K562 (cell line): ENCODE results near the gene COL4A4. TPM values are rescaled to one million over a fixed set of nuclear protein-coding genes. Genes with fewer than 3 reads are reported as not detected.

ENCODE experiments used
- ATAC-seq: fragments of 200-7000 bp; cut with Tn5 transposase; 3 replicates; pipeline ENCODE4 v1.9.1; 2020; ENCODE audit warnings: moderate library complexity
- BruUV-seq: library from RNA; stranded (reverse); fragments of 400-500 nt; replicated peaks from 2 replicates; lab custom pipeline; 2021; lab: Mats Ljungman, UMichigan
- CTCF ChIA-PET: fragments of 300-600 bp; formaldehyde crosslinking; extraction: SDS; loops from one replicate; lab custom pipeline; 2021; ENCODE audit warnings: low intra/inter-chr PET ratio; lab: Yijun Ruan, JAX
- POLR2A ChIA-PET: fragments of 300-600, 350-650 bp; sonication (Branson Sonifier 250); formaldehyde crosslinking; extraction: SDS; loops from one replicate; lab custom pipeline; 2021; ENCODE audit warnings: antibody characterized with exemption, inconsistent platforms; lab: Yijun Ruan, JAX
- DNase-seq, 4 experiments: peaks; one replicate each; pipeline versions ENCODE4 v3.0.0 to v3.0.0-alpha.2; 2011 to 2018; ENCODE audit warnings: low spot score in 3 of 4, mixed read lengths in 3 of 4; ENCODE audit errors: extremely low read depth in 1 of 4
- FAIRE-seq: peaks from 2 replicates; lab custom pipeline; 2011; peaks lifted over from hg19 to GRCh38; lab: Jason Lieb, UNC
- H2AFZ ChIP-seq: 2 replicates; pipeline ENCODE4 v1.6.0; 2011; ENCODE audit warnings: low read depth, low read length, control low read depth, inconsistent platforms
- H3K27ac ChIP-seq: fragments of 200-600 bp; 3 replicates; pipeline ENCODE4 v1.8.0; 2011; ENCODE audit warnings: low read depth, mild to moderate bottlenecking, control low read depth, inconsistent platforms, low read length, moderate library complexity, mixed read lengths; ENCODE audit errors: extremely low read depth
- H3K27me3 ChIP-seq, 2 experiments: fragments of 300-600 bp in 1 of 2; 2 replicates in 1 of 2; 3 replicates in 1 of 2; pipeline versions ENCODE4 v1.6.0 to v1.8.0; 2011; ENCODE audit warnings: inconsistent platforms in 2 of 2, low read length in 2 of 2, mild to moderate bottlenecking in 1 of 2, mixed read lengths in 1 of 2, moderate library complexity in 1 of 2; ENCODE audit not compliant: control insufficient read depth in 2 of 2, insufficient read depth in 2 of 2
- H3K36me3 ChIP-seq: fragments of 300-600 bp; 3 replicates; pipeline ENCODE4 v1.8.0; 2011; ENCODE audit warnings: mild to moderate bottlenecking, low read length, inconsistent platforms; ENCODE audit not compliant: control insufficient read depth, insufficient read depth
- H3K4me1 ChIP-seq, 2 experiments: fragments of 200-600 bp in 1 of 2; replicated peaks in 1 of 2; 2 replicates in 1 of 2; 3 replicates in 1 of 2; pipeline versions ENCODE4 v1.5.1 to v1.8.0; 2011; ENCODE audit warnings: inconsistent platforms in 2 of 2, low read length in 2 of 2, mild to moderate bottlenecking in 1 of 2, mixed read lengths in 1 of 2, moderate library complexity in 1 of 2; ENCODE audit not compliant: control insufficient read depth in 2 of 2, insufficient read depth in 2 of 2
- H3K4me2 ChIP-seq: 2 replicates; pipeline ENCODE4 v1.6.1; 2011; ENCODE audit warnings: low read length, control low read depth, inconsistent platforms, mixed read lengths; ENCODE audit not compliant: insufficient read depth
- H3K4me3 ChIP-seq: fragments of 200-600 bp; sonication (generic), shearing (Covaris generic); 2 replicates; pipeline ENCODE4 v1.5.1; 2016; ENCODE audit warnings: control low read depth, inconsistent platforms
- H3K79me2 ChIP-seq: fragments of 200-600 bp; 3 replicates; pipeline ENCODE4 v1.8.0; 2011; ENCODE audit warnings: low read length, inconsistent platforms; ENCODE audit not compliant: control insufficient read depth, insufficient read depth
- H3K9ac ChIP-seq, 2 experiments: 2 replicates each; pipeline versions ENCODE4 v1.6.0 to v1.6.1; 2011; ENCODE audit warnings: low read depth in 2 of 2, low read length in 2 of 2, control low read depth in 1 of 2, inconsistent platforms in 1 of 2, mild to moderate bottlenecking in 1 of 2, mixed read lengths in 1 of 2; ENCODE audit not compliant: insufficient read depth in 1 of 2
- H3K9me1 ChIP-seq: one replicate; pipeline ENCODE4 v1.6.0; 2011; ENCODE audit warnings: inconsistent platforms, mild to moderate bottlenecking, low read length, moderate library complexity; ENCODE audit not compliant: control insufficient read depth, insufficient read depth
- H3K9me3 ChIP-seq: replicated peaks from 2 replicates; pipeline ENCODE4 v1.5.1; 2011; ENCODE audit warnings: low read depth, low read length, inconsistent platforms; ENCODE audit not compliant: control insufficient read depth, insufficient read depth
- H4K20me1 ChIP-seq: replicated peaks from 2 replicates; pipeline ENCODE4 v1.6.1; 2011; ENCODE audit warnings: low read length, inconsistent platforms, mixed read lengths; ENCODE audit not compliant: control insufficient read depth, insufficient read depth
- CREB3L1 ChIP-seq: fragments of 450-650 bp; IDR thresholded peaks from 2 replicates; pipeline ENCODE4 v1.6.1; 2014; ENCODE audit warnings: low read depth, mild to moderate bottlenecking, moderate library complexity, borderline replicate concordance
- MCM7 ChIP-seq, 2 experiments: fragments of 450-650 bp; IDR thresholded peaks; 2 replicates each; pipeline ENCODE4 v1.6.1; 2016 to 2018
- SIRT6 ChIP-seq: IDR thresholded peaks from one replicate; pipeline ENCODE4 v1.6.1; 2012; ENCODE audit warnings: low read depth, mild to moderate bottlenecking, control low read depth, inconsistent platforms, low read length, moderate library complexity
- SRSF7 ChIP-seq: fragments of 200-400 bp; formaldehyde crosslinking; optimal IDR thresholded peaks from 2 replicates; pipeline ENCODE3; 2017; ENCODE audit warnings: mild to moderate bottlenecking, low read depth, low read length
- ZHX1 ChIP-seq: fragments of 150-350 bp; conservative IDR thresholded peaks from 2 replicates; pipeline ENCODE4 v1.6.1; 2014; ENCODE audit warnings: low read length
- ZNF232 ChIP-seq: sonication (generic); formaldehyde crosslinking; IDR thresholded peaks from 2 replicates; pipeline ENCODE4 v1.8.0; 2022; ENCODE audit warnings: mild to moderate bottlenecking, missing genetic modification reagents
- ZNF511 ChIP-seq: sonication (generic); formaldehyde crosslinking; IDR thresholded peaks from 2 replicates; pipeline ENCODE4 v1.8.0; 2022; ENCODE audit warnings: mild to moderate bottlenecking, missing genetic modification reagents
- WGBS: fragments of 100-300 bp; shearing (Covaris generic); methylation state at CpG from one replicate; pipeline ENCODE4 v1.1.6; 2016; ENCODE audit warnings: low coverage, mixed read lengths; ENCODE audit not compliant: insufficient coverage; ENCODE audit errors: missing lambda C conversion rate; 5-methylcytosine and 5-hydroxymethylcytosine counted together
- in situ Hi-C: fragments of 300-500 bp; cut with MboI; formaldehyde crosslinking; loops from 4 replicates; pipeline ENCODE4 v1.15.0; 2018; ENCODE audit warnings: inconsistent platforms, mixed read lengths
- intact Hi-C: fragments of 100-400 bp; cut with micrococcal nuclease; formaldehyde crosslinking; loops from 2 replicates; pipeline ENCODE4 v1.14.2; 2022
- polyA plus RNA-seq, 8 experiments: library from polyadenylated mRNA; depleted of rRNA in 4 of 8; stranded (reverse) in 5 of 8; unstranded in 3 of 8; fragments of >200 nt; fragmentation: Nextera tagmentation in 2 of 8; fragmentation: Illumina TruSeq in 1 of 8; extraction: Ambion mirVana in 2 of 8; extraction: Trizol in 1 of 8; gene quantifications; 2 replicates each; pipeline versions ENCODE4 v1.2.1 to v1.2.3, GENCODE V29; 2011 to 2014; ENCODE audit warnings: inconsistent platforms in 1 of 8, missing spikeins in 1 of 8
- total RNA-seq, 7 experiments: library from RNA; depleted of rRNA in 6 of 7; stranded (reverse); fragments of >200 nt in 6 of 7; fragmentation: Illumina TruSeq in 2 of 7; extraction: Trizol in 2 of 7; gene quantifications; 2 replicates each; pipeline versions ENCODE4 v1.2.1 to v1.2.3, GENCODE V29; 2011 to 2021; ENCODE audit warnings: low replicate concordance in 1 of 7

COL4A4 gene
- total and polyA plus RNA-seq, 9 of the 15 experiments (the other 6 are each of a cell fraction or from before 2014, with no cell fraction given), result under 0.01 to 0.01 TPM; not detected in 7

- TF ChIP-seq ZNF232 (CRISPR knock-in tag) (no peak), MCM7 (IDR thresholded peaks at IDR 0.05) (no peak), ZHX1 (no peak)
These were observed 105.1 kb downstream of the COL4A4 start (continued) for GRCh38 chr2:227058888-227059399.

GRCh38 chr2:227057743-227058447, 106.1 kb downstream of the COL4A4 start:
- in situ Hi-C loops (no loop called here), intact Hi-C loops (no loop called here)
- CTCF ChIA-PET, result no interaction called here
- Histone ChIP-seq H3K79me2 (no peaks in the 10 kb centered on the region), H3K9me1 (no peaks in the 10 kb centered on the region), H3K4me2 (no peak overlapping the region), H2AFZ (no peak overlapping the region), H3K27ac (no peak overlapping the region), H3K36me3 (no peaks in the 10 kb centered on the region), H3K9ac (no peak overlapping the region), H3K4me3 (no peak overlapping the region), H4K20me1 (no peaks in the 10 kb centered on the region; the same call in 1 of the 2 replicates)
- no TSS peak for BruUV-seq
- DNase-seq, result no peak
- TF ChIP-seq SIRT6 (no peak), SRSF7 (no peak), CREB3L1 (no peak), ZNF511 (CRISPR knock-in tag) (no peak)
- TF ChIP-seq, all 486 proteins: peak for 0
- H3K9me3 ChIP-seq, result no peaks in the 10 kb centered on the region
- ATAC-seq (no peak), FAIRE-seq (no peak)
- WGBS, result 6% methylated on average over 3 of the region's 3 CpGs
- no peaks in the 10 kb centered on the region for H3K4me1 ChIP-seq
- POLR2A ChIA-PET, result no interaction called here
- no peaks in the 10 kb centered on the region for H3K27me3 ChIP-seq
